Neuronal stem cell (in vitro differentiated cells): ENCODE measurements around the gene TRAF1.

Experiments used
- DNase-seq: peaks from one replicate; pipeline ENCODE4 v3.0.0-alpha.2; 2013; ENCODE audit warnings: low spot score
- H2AFZ ChIP-seq: one replicate; pipeline ENCODE4 v1.6.1; 2013; ENCODE audit warnings: mild to moderate bottlenecking, low read length, inconsistent platforms
- H2AK5ac ChIP-seq: 2 replicates; pipeline ENCODE4 v1.6.1; 2013; ENCODE audit warnings: low read depth, mild to moderate bottlenecking, inconsistent platforms, low read length, moderate library complexity, mixed read lengths
- H2BK120ac ChIP-seq: 2 replicates; pipeline ENCODE4 v1.6.1; 2013; ENCODE audit warnings: low read depth, mild to moderate bottlenecking, inconsistent platforms, low read length, moderate library complexity, mixed read lengths
- H2BK12ac ChIP-seq: one replicate; pipeline ENCODE4 v1.6.1; 2013; ENCODE audit warnings: low read length, inconsistent platforms
- H2BK15ac ChIP-seq: 2 replicates; pipeline ENCODE4 v1.6.1; 2013; ENCODE audit warnings: mild to moderate bottlenecking, low read length, inconsistent platforms, mixed read lengths
- H2BK5ac ChIP-seq: one replicate; pipeline ENCODE4 v1.6.1; 2013; ENCODE audit warnings: inconsistent platforms, mild to moderate bottlenecking, low read length, moderate library complexity
- H3K14ac ChIP-seq: one replicate; pipeline ENCODE4 v1.6.1; 2013; ENCODE audit warnings: low read length, inconsistent platforms
- H3K18ac ChIP-seq: 2 replicates; pipeline ENCODE4 v1.6.1; 2013; ENCODE audit warnings: low read length, inconsistent platforms
- H3K23ac ChIP-seq: 2 replicates; pipeline ENCODE4 v1.6.1; 2013; ENCODE audit warnings: low read depth, mild to moderate bottlenecking, mixed read lengths, low read length, inconsistent platforms; ENCODE audit not compliant: poor library complexity
- H3K27ac ChIP-seq: replicated peaks from 3 replicates; pipeline ENCODE4 v1.5.1; 2013; ENCODE audit warnings: low read length, inconsistent platforms
- H3K27me3 ChIP-seq, 3 experiments: 2 replicates each; pipeline ENCODE4 v1.6.1; 2013; ENCODE audit warnings: low read length in 3 of 3, mild to moderate bottlenecking in 2 of 3, inconsistent platforms in 1 of 3, low read depth in 1 of 3, mixed read lengths in 1 of 3, moderate library complexity in 1 of 3; ENCODE audit not compliant: control insufficient read depth in 3 of 3, insufficient read depth in 3 of 3
- H3K36me3 ChIP-seq, 2 donors: replicated peaks in 1 of 2; 2 replicates each; pipeline ENCODE4 v1.6.1; 2013; ENCODE audit warnings: low read length in 2 of 2; ENCODE audit not compliant: control insufficient read depth in 2 of 2, insufficient read depth in 2 of 2
- H3K4ac ChIP-seq: 2 replicates; pipeline ENCODE4 v1.6.1; 2013; ENCODE audit warnings: inconsistent platforms, mild to moderate bottlenecking, low read length, moderate library complexity
- H3K4me1 ChIP-seq, 2 donors: 1 replicate in 1 of 2; 2 replicates in 1 of 2; pipeline ENCODE4 v1.6.1; 2013; ENCODE audit warnings: low read length in 2 of 2, low read depth in 1 of 2; ENCODE audit not compliant: control insufficient read depth in 2 of 2, insufficient read depth in 1 of 2
- H3K4me2 ChIP-seq: one replicate; pipeline ENCODE4 v1.6.1; 2013; ENCODE audit warnings: mild to moderate bottlenecking, low read length, inconsistent platforms; ENCODE audit not compliant: insufficient read depth, poor library complexity, severe bottlenecking
- H3K4me3 ChIP-seq, 2 donors: 2 replicates each; pipeline ENCODE4 v1.5.1; 2013; ENCODE audit warnings: low read length in 2 of 2, mild to moderate bottlenecking in 2 of 2, inconsistent platforms in 1 of 2, moderate library complexity in 1 of 2
- H3K79me1 ChIP-seq: one replicate; pipeline ENCODE4 v1.6.1; 2013; ENCODE audit warnings: low read depth, mild to moderate bottlenecking, inconsistent platforms, low read length, moderate library complexity
- H3K9ac ChIP-seq: one replicate; pipeline ENCODE4 v1.6.1; 2013; ENCODE audit warnings: mild to moderate bottlenecking, low read depth, low read length, inconsistent platforms; ENCODE audit not compliant: poor library complexity
- H3K9me3 ChIP-seq, 2 donors: replicated peaks in 1 of 2; 2 replicates each; pipeline versions ENCODE3 to v1.6.1; 2013; ENCODE audit warnings: low read length in 2 of 2, mild to moderate bottlenecking in 2 of 2, inconsistent platforms in 1 of 2, low read depth in 1 of 2, mixed read lengths in 1 of 2, moderate library complexity in 1 of 2; ENCODE audit not compliant: control insufficient read depth in 2 of 2, insufficient read depth in 1 of 2
- H4K8ac ChIP-seq: one replicate; pipeline ENCODE4 v1.6.1; 2013; ENCODE audit warnings: low read depth, mild to moderate bottlenecking, inconsistent platforms, low read length, moderate library complexity
- H4K91ac ChIP-seq: one replicate; pipeline ENCODE4 v1.6.1; 2013; ENCODE audit warnings: low read length, low read depth, mild to moderate bottlenecking, inconsistent platforms; ENCODE audit not compliant: poor library complexity
- WGBS, 2 donors: extraction: QIAGEN DNeasy Blood & Tissue Kit; methylation state at CpG; one replicate each; pipeline ENCODE4 v1.1.7; 2013; ENCODE audit warnings: missing lambda C conversion rate in 2 of 2, mixed read lengths in 1 of 2; ENCODE audit not compliant: insufficient read length in 2 of 2, insufficient replicate concordance in 1 of 2; ENCODE audit errors: extremely low coverage in 2 of 2; 5-methylcytosine and 5-hydroxymethylcytosine counted together

The TRAF1 gene

DNA sequence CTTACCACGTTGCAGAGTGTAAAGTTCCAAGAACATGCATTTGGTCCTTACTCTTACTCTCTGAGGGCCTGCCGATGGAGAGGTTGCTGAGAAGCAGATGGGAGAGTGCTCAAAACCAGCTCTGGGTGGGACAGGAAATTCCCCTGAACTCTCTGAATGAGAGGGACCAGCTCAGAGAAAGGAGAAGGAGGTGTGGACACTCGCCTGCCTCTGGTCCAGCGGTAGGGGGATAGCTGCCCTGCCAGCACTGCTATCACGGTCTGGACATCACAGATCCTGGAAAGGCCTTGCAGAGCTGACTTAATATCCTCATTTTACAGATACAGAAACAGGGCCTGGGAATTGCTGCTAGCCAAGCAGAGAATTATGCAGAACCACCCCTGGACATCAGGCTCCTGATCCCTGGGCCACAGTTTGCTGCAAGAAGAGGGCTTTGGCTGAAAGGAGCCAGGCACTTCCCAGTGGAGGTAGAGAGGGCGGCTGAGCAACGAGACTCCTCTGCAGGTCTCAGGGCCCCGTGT, 4.9 kb downstream of the TRAF1 start:
- no peaks in the 10 kb centered on the region for H3K79me1 ChIP-seq
- no CpG with 5 or more reads among the region's 8 CpGs for WGBS, 2 donors

DNA sequence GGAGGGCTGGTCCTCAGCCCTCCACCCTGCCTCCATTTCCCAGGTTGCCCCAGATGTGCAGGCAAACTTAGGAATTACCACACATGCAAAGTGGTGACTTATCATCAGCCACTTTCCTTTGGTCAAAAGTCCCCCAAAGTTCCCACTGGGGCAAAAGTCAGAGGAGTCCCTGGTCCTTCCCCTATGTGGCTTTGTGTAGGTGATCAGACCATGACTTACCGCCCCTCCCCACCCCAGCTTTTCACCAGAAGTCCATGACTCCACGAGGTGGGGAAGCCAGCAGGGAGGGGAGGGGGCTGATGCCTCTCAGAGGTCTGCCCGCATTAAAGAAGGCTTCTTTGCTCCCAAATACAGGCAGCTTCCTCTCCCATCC, 5.8 kb downstream of the TRAF1 start:
- Histone ChIP-seq H4K8ac (no peak overlapping the region), H3K9ac (no peak overlapping the region), H2BK5ac (no peak overlapping the region), H3K27ac (no peak overlapping the region), H3K79me1 (no peaks in the 10 kb centered on the region), H3K23ac (no peak overlapping the region), H3K9me3 (no peaks in the 10 kb centered on the region), H4K91ac (no peak overlapping the region), H3K36me3 (no peaks in the 10 kb centered on the region), H3K27me3 (no peaks in the 10 kb centered on the region), H2BK120ac (no peak overlapping the region), H3K4me2 (no peak overlapping the region), H2BK15ac (no peak overlapping the region), H3K4me3 (no peak overlapping the region), H2AFZ (peak overlapping the region; percentile 15), H3K14ac (peak overlapping the region; percentile 2), H3K4ac (no peak overlapping the region), H3K18ac (no peak overlapping the region), H2BK12ac (no peak overlapping the region), H2AK5ac (no peak overlapping the region), H3K4me1 (peaks cover 12 to 21% of the 10 kb centered on the region in 2 donors)
- WGBS, 2 donors: no CpG with 5 or more reads among the region's 3 CpGs
- no peak for DNase-seq

More for the DNA sequence above, 4.9 kb downstream of the TRAF1 start:
- no peak overlapping the region for H3K4ac ChIP-seq
- peaks cover 12 to 25% of the 10 kb centered on the region in 2 donors for H3K4me1 ChIP-seq
- H3K36me3 ChIP-seq: no peaks in the 10 kb centered on the region
- H4K91ac ChIP-seq: no peak overlapping the region
- no peak overlapping the region for H3K27ac ChIP-seq
- H3K18ac ChIP-seq: no peak overlapping the region
- no peak overlapping the region for H3K14ac ChIP-seq
- H3K27me3 ChIP-seq: peaks cover 0 to 2% (median 0%) of the 10 kb centered on the region in 3 experiments
- H3K9me3 ChIP-seq: no peaks in the 10 kb centered on the region
- no peak overlapping the region for H3K23ac ChIP-seq
- H2BK12ac ChIP-seq: no peak overlapping the region
- H2BK120ac ChIP-seq: no peak overlapping the region
- H2AK5ac ChIP-seq: no peak overlapping the region
- H2BK15ac ChIP-seq: no peak overlapping the region
- no peak overlapping the region for H2BK5ac ChIP-seq
- H3K9ac ChIP-seq: no peak overlapping the region
- no peak overlapping the region for H4K8ac ChIP-seq
- no peak overlapping the region for H3K4me3 ChIP-seq
- H2AFZ ChIP-seq: peak overlapping the region; percentile 72
- no peak for DNase-seq
- no peak overlapping the region for H3K4me2 ChIP-seq

DNA sequence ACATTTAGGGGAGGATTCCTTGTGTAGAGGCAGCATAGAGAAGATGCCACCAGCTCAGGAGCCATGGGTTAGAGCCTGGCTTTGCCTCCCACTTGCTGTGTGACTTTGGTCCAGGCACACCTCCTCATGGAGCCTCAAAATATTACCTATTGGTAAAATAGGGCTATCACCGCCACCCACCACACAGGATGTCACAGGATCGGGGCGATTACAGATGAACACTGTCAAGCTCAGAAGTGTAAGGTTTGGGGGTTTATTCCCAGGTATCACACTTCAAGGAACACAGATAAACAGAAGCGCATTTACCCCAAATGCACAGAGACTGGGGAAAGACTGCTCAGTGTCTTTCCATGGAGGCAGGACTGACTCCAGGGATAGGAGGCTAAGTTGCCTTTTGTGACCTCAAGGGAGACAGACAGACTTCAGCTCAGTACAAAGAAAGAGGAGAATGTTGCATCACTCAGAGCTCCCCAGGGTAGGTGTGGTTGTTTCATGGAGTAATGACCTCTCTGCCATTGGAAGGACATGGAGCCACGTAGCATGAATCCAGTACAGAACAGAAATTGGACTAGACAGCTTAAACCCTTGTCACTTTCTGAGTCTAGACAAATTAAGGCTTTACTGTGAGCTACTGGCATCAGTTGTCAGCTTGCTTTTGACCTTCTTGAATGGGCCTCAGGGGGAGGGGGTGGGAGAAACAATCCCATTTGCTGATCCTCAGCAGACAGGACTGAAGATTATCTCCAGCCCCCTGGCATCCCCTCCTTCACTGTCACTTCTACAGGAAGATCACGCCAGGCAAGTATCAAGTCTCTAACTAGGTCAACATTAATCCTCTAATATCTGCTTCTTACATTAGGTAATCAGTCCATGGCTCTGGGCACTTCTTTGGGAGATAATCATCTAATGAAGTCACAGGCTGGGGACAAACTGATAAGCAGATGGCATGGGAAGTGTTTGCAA, 6.5 kb downstream of the TRAF1 start:
- H3K79me1 ChIP-seq: no peaks in the 10 kb centered on the region
- H4K8ac ChIP-seq: no peak overlapping the region
- H4K91ac ChIP-seq: no peak overlapping the region
- H3K14ac ChIP-seq: no peak overlapping the region
- H3K27ac ChIP-seq: no peak overlapping the region
- peaks cover 12 to 21% of the 10 kb centered on the region in 2 donors for H3K4me1 ChIP-seq
- no peak overlapping the region for H2BK120ac ChIP-seq
- DNase-seq: no peak
- no peaks in the 10 kb centered on the region for H3K9me3 ChIP-seq
- no peaks in the 10 kb centered on the region for H3K27me3 ChIP-seq
- no peak overlapping the region for H2AK5ac ChIP-seq
- WGBS, 2 donors: no CpG with 5 or more reads among the region's 6 CpGs
- H3K4ac ChIP-seq: no peak overlapping the region
- H3K23ac ChIP-seq: no peak overlapping the region
- no peaks in the 10 kb centered on the region for H3K36me3 ChIP-seq
- H2AFZ ChIP-seq: peak overlapping the region; percentile 31
- H2BK12ac ChIP-seq: no peak overlapping the region
- H2BK5ac ChIP-seq: no peak overlapping the region
- H3K4me3 ChIP-seq: no peak overlapping the region
- peak overlapping the region; percentile 2 for H3K9ac ChIP-seq
- H3K4me2 ChIP-seq: no peak overlapping the region
- H3K18ac ChIP-seq: no peak overlapping the region
- no peak overlapping the region for H2BK15ac ChIP-seq
